Stimulated activated CD4-positive, alpha-beta T cell treated with anti-CD3 and anti-CD28 coated beads, Interleukin-1b, Interleukin-23, amount 100 ng/mL, for 1 hour (primary cell): ENCODE measurements around the gene IL12RB2.

Experiments
- DNase-seq, 2 donors: peaks; one replicate each; pipeline ENCODE4 v3.0.0-alpha.2; 2020; ENCODE audit warnings: low read depth in 2 of 2

Gene IL12RB2

GRCh38 chr1:67307251-67308060 lies at the start of gene IL12RB2:
IL12RB2 (plus strand) TSS chr1:67307873; CDS start chr1:67320369, 12,496 bp downstream.
- DNase-seq, result peak in 1 of 2 donors; percentile 15

- no peak for DNase-seq
Observed at GRCh38 chr1:67261680-67262079, 46.0 kb upstream of the IL12RB2 start.

DNA sequence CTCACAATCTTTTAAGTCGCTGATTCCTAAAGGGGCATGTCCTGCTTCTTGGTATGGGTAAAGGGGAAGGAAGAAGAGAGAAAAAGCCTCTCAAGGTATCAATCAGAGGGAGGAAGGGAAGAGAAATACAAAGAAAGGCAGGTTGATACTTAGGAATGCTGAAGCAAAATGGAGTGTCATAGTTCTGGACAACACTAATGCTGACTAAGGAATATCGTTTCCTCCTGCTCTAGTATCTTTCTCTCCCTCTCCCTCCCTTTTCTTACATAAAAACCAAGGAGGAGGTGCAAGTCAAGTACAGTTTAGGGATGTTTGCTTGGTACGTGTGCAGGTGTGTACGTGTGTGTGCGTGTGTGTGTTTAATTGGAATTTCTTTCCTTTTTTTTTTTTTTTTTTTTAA lies 44.9 kb upstream of the IL12RB2 start:
- DNase-seq, result no peak

DNA sequence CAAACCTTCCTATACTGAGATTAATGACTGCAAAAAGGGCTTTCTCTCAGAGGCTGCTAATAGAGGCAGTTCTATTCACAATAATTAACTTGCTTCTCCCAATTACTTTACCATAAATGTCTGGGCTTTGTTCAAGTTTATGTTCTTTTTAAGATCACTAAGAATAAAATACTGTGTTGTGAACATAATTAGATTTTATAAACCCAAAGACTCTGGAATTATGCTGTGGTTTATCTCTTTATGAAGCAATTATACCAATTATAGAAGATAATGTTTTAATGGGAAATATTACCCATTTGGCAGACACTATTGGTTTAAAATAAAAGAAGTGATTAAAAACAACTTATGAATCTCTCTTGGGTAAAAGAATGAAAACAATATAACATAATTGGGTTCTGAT lies 43.5 kb upstream of the IL12RB2 start:
- DNase-seq, result no peak

GRCh38 chr1:67264899-67265298 lies 42.8 kb upstream of the IL12RB2 start:
- no peak for DNase-seq

- DNase-seq, result no peak
Observed at GRCh38 chr1:67269061-67269460, 38.6 kb upstream of the IL12RB2 start.

GRCh38 chr1:67270541-67270940 lies 37.1 kb upstream of the IL12RB2 start:
- DNase-seq, result no peak

- no peak for DNase-seq
Observed at GRCh38 chr1:67273591-67273990, 34.1 kb upstream of the IL12RB2 start.

GRCh38 chr1:67274623-67275325 lies 32.9 kb upstream of the IL12RB2 start:
- DNase-seq, result no peak

DNA sequence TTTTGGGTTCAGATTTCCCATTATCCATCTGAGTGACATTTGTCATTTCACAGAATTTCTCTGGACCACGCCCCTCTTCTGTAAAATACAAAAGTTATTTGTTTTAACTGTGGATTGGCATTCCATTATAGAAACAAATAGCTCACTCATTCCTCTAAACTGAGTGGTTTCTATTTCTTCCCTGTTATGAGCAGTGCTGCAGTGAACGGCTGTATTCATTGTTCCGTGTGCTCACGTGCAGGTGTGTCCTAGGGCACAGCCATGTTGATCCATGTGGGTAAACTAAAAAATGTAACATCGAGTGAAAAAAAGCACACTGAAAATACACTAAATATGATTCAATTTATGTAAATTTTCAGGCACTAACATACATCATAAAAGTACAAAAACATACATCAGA lies 27.0 kb upstream of the IL12RB2 start:
- no peak for DNase-seq

DNA sequence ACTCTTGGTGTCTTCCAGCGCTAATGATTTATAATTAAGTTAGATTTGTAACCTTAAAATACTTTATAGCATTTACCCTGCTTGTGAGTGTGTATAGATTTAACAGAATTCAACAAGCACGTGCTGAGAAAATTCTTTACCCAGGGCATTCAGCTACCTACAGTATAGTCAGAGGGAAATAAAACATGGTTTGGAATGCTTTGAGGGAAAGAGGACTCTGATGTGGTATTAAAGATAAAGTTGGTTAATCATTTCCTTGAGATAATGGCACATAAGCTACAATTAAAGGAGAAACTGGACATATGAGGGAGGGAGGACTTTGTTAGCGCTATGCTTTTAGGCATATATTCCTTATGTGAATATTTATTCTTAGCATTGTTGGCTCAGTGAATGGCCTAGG lies 26.4 kb upstream of the IL12RB2 start:
- no peak for DNase-seq

DNA sequence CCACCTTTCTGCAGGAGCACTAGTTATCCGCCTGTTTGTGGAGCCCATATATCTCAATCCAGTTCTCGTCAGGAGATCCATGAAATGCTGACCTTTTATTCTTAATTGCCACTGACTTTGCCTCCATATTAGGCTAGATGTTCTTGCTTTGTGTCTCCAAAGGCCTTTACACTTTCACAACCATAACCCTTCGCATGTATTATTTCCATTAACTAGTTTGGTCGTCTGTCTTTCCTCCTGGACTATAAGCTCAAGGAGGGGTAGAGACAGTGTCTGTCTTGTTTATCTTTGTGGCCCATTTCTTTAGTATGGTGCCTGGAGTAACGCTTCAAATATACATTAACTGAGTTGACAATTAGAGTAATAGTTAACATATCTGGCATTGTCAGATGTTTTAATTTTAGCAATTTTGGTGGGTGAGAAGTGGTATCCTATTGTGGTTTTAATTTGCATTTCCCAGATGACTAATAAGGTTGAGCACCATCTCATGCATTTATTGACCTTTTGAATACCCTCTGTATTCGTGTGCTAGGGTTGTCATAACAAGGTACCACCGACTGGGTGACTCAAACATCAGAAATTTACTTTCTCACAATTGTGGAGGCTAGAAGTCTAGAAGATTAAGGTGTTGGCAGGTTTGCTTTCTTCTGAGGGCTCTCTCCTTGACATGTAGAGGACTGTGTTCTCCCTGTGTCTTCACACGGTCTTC lies 21.7 kb upstream of the IL12RB2 start:
- DNase-seq, result no peak

DNA sequence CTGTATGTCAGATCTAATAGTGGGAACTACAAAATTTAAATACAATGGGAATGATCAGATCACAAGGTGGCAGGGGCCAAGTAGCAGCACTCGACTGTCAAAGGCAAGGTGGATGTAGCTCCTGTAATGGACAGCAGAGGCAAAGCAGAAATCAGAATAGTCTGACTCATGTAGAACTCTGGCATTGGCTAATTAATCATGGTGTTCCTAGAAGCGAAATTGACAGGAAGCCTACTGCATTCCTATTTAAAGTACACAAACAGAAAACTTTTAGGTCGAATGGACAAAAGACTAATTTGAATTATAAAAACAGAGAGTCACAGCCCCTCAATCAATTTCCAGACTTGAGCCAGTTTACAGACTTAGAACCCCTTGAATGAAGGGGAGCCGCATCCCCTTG lies 17.4 kb upstream of the IL12RB2 start:
- DNase-seq, result no peak

DNA sequence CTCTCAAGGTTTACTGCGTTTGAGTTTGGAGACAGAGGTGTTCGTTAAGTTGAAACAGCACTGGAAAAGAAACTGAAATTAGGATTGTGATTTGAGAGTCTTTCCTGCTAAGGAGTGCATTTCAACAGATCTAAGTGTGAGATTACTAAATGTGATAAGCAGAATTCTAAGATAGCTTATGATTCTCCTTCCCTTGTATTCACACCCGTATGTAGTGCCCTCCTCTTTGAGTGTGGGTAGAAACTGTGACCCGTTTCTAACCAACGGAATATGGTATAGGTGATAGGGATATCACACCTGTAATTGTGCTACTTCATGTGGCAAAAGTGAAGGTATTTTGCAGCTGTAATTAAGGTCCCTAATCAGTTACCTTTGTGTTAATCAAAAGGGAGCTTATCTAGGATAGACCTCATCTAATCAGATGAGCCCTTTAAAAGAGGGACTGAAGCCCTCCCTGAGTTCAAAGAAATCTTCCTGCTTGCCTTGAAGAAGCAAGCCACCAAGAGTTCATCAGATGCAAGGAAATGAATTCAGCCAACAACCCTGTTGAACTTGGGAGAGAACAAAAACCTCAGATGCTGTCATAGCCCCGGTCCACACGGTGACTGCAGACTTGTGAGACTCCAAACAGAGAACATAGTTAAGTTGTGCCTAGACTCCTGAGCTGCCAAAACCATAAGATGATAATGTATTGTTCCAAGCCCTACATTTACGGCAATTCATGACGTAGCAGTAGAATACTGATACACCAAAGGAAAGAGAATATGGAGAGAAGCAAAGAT lies 12.6 kb upstream of the IL12RB2 start:
- DNase-seq, result no peak

- no peak for DNase-seq
Observed at GRCh38 chr1:67298762-67299161, 8.9 kb upstream of the IL12RB2 start.

GRCh38 chr1:67299296-67299695 lies 8.4 kb upstream of the IL12RB2 start:
- DNase-seq, result no peak

DNA sequence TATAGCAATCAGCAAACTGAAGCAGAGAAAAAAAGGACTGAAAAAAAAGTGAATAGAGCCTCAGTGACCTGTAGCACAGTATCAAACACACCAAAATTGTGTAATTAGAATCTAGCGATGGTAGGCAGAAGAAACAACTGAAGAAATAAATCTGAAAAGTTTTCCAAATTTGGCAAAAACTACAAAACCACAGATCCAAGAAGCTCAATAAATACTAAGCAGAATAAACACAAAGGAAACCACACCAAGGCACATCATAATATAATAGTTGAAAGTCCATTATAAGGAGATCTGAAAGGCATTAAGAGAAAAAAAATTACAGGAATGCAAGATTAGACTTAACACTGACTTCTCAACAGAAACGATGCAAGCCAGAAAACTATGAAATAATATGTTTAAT lies 7.1 kb upstream of the IL12RB2 start:
- DNase-seq, result no peak

DNA sequence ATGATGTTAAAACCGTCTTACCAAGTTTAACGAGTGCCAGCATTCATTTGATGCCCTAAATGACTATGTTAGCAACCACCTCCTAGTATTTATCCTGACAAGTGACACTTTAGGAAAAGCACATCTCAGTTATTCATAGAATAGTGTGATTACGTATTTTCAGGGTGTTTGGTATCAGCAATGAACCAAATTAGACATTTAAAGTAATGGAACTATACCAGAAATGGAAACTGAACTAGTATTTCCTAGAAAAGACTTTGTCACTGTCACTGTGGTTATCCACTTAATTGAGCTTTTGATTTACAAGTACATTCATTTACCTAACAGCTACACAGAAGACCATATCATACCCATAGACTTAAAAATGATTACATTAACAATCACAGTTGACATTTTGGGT lies 3.6 kb upstream of the IL12RB2 start:
- no peak for DNase-seq

DNA sequence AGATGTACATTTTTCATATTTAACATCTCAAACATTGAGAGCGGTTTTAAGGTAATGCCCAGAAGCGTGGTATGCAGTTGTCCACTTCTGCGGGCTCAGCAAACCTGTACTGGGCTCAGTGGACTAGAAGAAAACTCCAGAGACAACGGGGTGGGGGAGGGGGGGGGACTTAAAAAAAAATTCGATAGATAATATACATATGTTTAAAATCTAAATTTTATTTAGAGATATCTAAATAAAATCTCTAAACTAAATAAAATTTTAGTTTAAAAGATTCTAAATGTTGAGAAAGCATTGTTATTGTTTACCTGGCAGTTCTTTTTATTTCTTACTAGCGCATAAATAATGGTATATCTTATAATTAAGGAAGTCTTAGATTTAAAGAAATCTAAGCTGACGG lies 1.1 kb upstream of the IL12RB2 start:
- DNase-seq, result no peak

GRCh38 chr1:67308136-67308535 lies 463 bp downstream of the IL12RB2 start:
- no peak for DNase-seq

DNA sequence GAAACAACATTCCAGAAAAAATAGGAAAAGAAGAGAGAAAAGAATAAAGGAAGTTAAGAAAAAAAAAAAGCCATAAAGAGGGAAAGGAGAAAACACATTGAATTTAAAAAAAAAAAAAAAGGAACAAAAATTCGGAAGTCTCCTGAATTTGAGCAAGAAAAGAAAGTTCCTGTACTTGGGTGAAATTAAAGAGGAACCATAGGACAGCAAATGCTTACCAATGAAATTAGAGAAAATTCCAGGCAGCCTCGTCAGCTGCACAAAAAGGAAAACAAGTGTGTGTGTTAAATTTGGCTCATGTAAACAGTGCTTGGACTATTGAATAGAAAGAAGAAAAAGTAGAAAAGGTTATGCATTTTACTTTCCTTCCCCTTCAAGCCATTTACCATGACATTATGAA lies 4.9 kb downstream of the IL12RB2 start:
- no peak for DNase-seq
